HepG2 (cell line): ENCODE data around the gene PLCL2. TPM values are rescaled to one million over a fixed set of nuclear protein-coding genes. Genes with fewer than 3 reads are reported as not detected.

Experiments
- ATAC-seq: fragments of 200-7000 bp; cut with Tn5 transposase; 3 replicates; pipeline ENCODE4 v1.9.1; 2020; ENCODE audit warnings: mild to moderate bottlenecking, moderate library complexity
- BruUV-seq: library from RNA; stranded (reverse); fragments of 400-500 nt; replicated peaks from 2 replicates; lab custom pipeline; 2021; lab: Mats Ljungman, UMichigan
- CTCF ChIA-PET: fragments of 300-600 bp; formaldehyde crosslinking; extraction: SDS; loops from one replicate; lab custom pipeline; 2021; ENCODE audit warnings: low total read pairs, inconsistent platforms, low intra/inter-chr PET ratio; lab: Yijun Ruan, JAX
- POLR2A ChIA-PET: fragments of 350-600 bp; sonication (Branson Sonifier 250); formaldehyde crosslinking; loops from one replicate; lab custom pipeline; 2020; ENCODE audit warnings: antibody characterized with exemption, inconsistent platforms; lab: Yijun Ruan, JAX
- DNase-seq: peaks from one replicate; pipeline ENCODE4 v3.0.0-alpha.2; 2015; ENCODE audit warnings: low spot score
- FAIRE-seq: peaks from 3 replicates; lab custom pipeline; 2011; peaks lifted over from hg19 to GRCh38; lab: Jason Lieb, UNC
- H2AFZ ChIP-seq: one replicate; pipeline ENCODE4 v1.6.1; 2011; ENCODE audit warnings: low read length, inconsistent platforms
- H3K27ac ChIP-seq: fragments of 300-600 bp; 3 replicates; pipeline ENCODE4 v1.8.0; 2011; ENCODE audit warnings: mixed run types, mild to moderate bottlenecking, mixed read lengths, low read length, inconsistent platforms; ENCODE audit not compliant: insufficient read depth; ENCODE audit errors: extremely low read length
- H3K27me3 ChIP-seq, 2 experiments: fragments of 200-600 bp in 1 of 2; 2 replicates in 1 of 2; 3 replicates in 1 of 2; pipeline versions ENCODE4 v1.6.0 to v1.8.0; 2011; ENCODE audit warnings: low read length in 2 of 2, mild to moderate bottlenecking in 2 of 2, moderate library complexity in 2 of 2, inconsistent platforms in 1 of 2; ENCODE audit not compliant: insufficient read depth in 2 of 2, control insufficient read depth in 1 of 2
- H3K36me3 ChIP-seq, 2 experiments: fragments of 200-600 bp in 1 of 2; replicated peaks in 1 of 2; 2 replicates in 1 of 2; 3 replicates in 1 of 2; pipeline versions ENCODE4 v1.5.1 to v1.8.0; 2011; ENCODE audit warnings: low read length in 2 of 2, inconsistent platforms in 1 of 2; ENCODE audit not compliant: insufficient read depth in 2 of 2, control insufficient read depth in 1 of 2
- H3K4me1 ChIP-seq: 2 replicates; pipeline ENCODE4 v1.5.1; 2012; ENCODE audit warnings: low read length, inconsistent platforms; ENCODE audit not compliant: insufficient read depth
- H3K4me2 ChIP-seq: 2 replicates; pipeline ENCODE4 v1.6.0; 2011; ENCODE audit warnings: low read depth, low read length, inconsistent platforms
- H3K4me3 ChIP-seq, 3 experiments: fragments of 200-600 bp in 1 of 3; sonication (generic), shearing (Covaris generic) in 1 of 3; replicated peaks in 1 of 3; 2 replicates each; pipeline ENCODE4 v1.5.1; 2011 to 2016; ENCODE audit warnings: low read length in 3 of 3, inconsistent platforms in 2 of 3, low read depth in 2 of 3, mild to moderate bottlenecking in 2 of 3, control low read depth in 1 of 3, mixed read lengths in 1 of 3; ENCODE audit not compliant: insufficient read depth in 1 of 3
- H3K79me2 ChIP-seq: one replicate; pipeline ENCODE4 v1.6.1; 2011; ENCODE audit warnings: low read length, inconsistent platforms; ENCODE audit not compliant: insufficient read depth
- H3K9ac ChIP-seq: 2 replicates; pipeline ENCODE4 v1.6.0; 2011; ENCODE audit warnings: mild to moderate bottlenecking, low read depth, low read length, inconsistent platforms; ENCODE audit not compliant: insufficient read depth
- H3K9me3 ChIP-seq: 2 replicates; pipeline ENCODE4 v1.5.1; 2012; ENCODE audit warnings: mild to moderate bottlenecking, low read length
- H4K20me1 ChIP-seq: 2 replicates; pipeline ENCODE4 v1.6.0; 2011; ENCODE audit warnings: inconsistent platforms, mild to moderate bottlenecking, low read length, moderate library complexity; ENCODE audit not compliant: insufficient read depth
- BHLHE40 ChIP-seq: IDR thresholded peaks from 2 replicates; pipeline ENCODE4 v1.6.1; 2011; ENCODE audit warnings: low read length, improper control_type of control experiment
- CREB3 ChIP-seq: sonication (generic); formaldehyde crosslinking; IDR thresholded peaks from 2 replicates; pipeline ENCODE4 v1.5.0; 2020; ENCODE audit warnings: missing genetic modification reagents
- GZF1 ChIP-seq: sonication (generic); formaldehyde crosslinking; IDR thresholded peaks from 2 replicates; pipeline ENCODE4 v1.5.1; 2020; ENCODE audit warnings: mild to moderate bottlenecking, missing genetic modification reagents
- HMG20B ChIP-seq: conservative IDR thresholded peaks from 2 replicates; pipeline ENCODE4 v1.6.1; 2016; ENCODE audit warnings: missing genetic modification reagents, missing compliant biosample characterization
- MXI1 ChIP-seq: IDR thresholded peaks from 3 replicates; pipeline ENCODE4 v1.6.1; 2012; ENCODE audit warnings: low read depth, low read length, inconsistent platforms, borderline replicate concordance
- PAF1 ChIP-seq: IDR thresholded peaks from 2 replicates; pipeline ENCODE4 v1.6.1; 2016; ENCODE audit warnings: missing genetic modification reagents, missing compliant biosample characterization
- SETDB1 ChIP-seq: sonication (generic); formaldehyde crosslinking; IDR thresholded peaks from 2 replicates; pipeline ENCODE4 v1.5.1; 2020; ENCODE audit warnings: missing genetic modification reagents, mild to moderate bottlenecking, borderline replicate concordance
- THAP11 ChIP-seq: IDR thresholded peaks from 2 replicates; pipeline ENCODE4 v1.6.1; 2016; ENCODE audit warnings: missing biosample characterization, missing genetic modification reagents
- ZNF713 ChIP-seq: sonication (generic); formaldehyde crosslinking; IDR thresholded peaks from 2 replicates; pipeline ENCODE4 v1.4.0; 2020; ENCODE audit warnings: mild to moderate bottlenecking, missing genetic modification reagents
- ZNF770 ChIP-seq: sonication (generic); formaldehyde crosslinking; IDR thresholded peaks from 2 replicates; pipeline ENCODE4 v1.5.0; 2020; ENCODE audit warnings: mild to moderate bottlenecking, missing genetic modification reagents
- WGBS: methylation state at CpG from one replicate; pipeline ENCODE4 v1.1.6; 2017; ENCODE audit warnings: low lambda C conversion rate; 5-methylcytosine and 5-hydroxymethylcytosine counted together
- in situ Hi-C: cut with HindIII; loops from 2 replicates; pipeline ENCODE4 v1.10.0; 2017; ENCODE audit warnings: low pct_unique_long_range_greater_than_20kb; ENCODE audit not compliant: extremely low pct_ligation_motif_present
- intact Hi-C: fragments of 100-400 bp; cut with micrococcal nuclease; formaldehyde crosslinking; loops from one replicate; pipeline ENCODE4 v1.10.0; 2022; ENCODE audit not compliant: unreplicated experiment
- polyA plus RNA-seq, 8 experiments: library from polyadenylated mRNA; depleted of rRNA in 3 of 8; stranded (reverse) in 7 of 8; unstranded in 1 of 8; fragments of >200 nt; fragmentation: Illumina TruSeq in 4 of 8; extraction: Trizol in 4 of 8; gene quantifications; 2 replicates each; pipeline versions ENCODE4 v1.2.1 to v1.2.3, GENCODE V29; 2011 to 2016; ENCODE audit warnings: low read depth in 4 of 8, missing spikeins in 1 of 8, mixed read lengths in 1 of 8; ENCODE audit not compliant: insufficient read depth in 1 of 8
- total RNA-seq, 5 experiments: library from RNA; depleted of rRNA; stranded (reverse); fragments of >200 nt; fragmentation: Illumina TruSeq; extraction: Trizol; gene quantifications; 2 replicates each; pipeline ENCODE4 v1.2.3, GENCODE V29; 2016; ENCODE audit warnings: low read depth in 1 of 5

PLCL2 gene
- total and polyA plus RNA-seq, 2 of the 13 experiments (the other 11 are each of a cell fraction or from before 2014, with no cell fraction given): not detected

- TF ChIP-seq BHLHE40 (no peak), HMG20B (CRISPR knock-in tag) (no peak), THAP11 (no peak), SETDB1 (CRISPR knock-in tag) (no peak), ZNF713 (CRISPR knock-in tag) (no peak)
- TF ChIP-seq, all 625 proteins: peak for 0
Measured at GRCh38 chr3:16842272-16843270, 42.2 kb upstream of the PLCL2 start (continued).

GRCh38 chr3:16844222-16844621, 40.5 kb upstream of the PLCL2 start:
- CTCF ChIA-PET: no interaction called here
- WGBS: 2% methylated on average over 2 of the region's 2 CpGs

More at GRCh38 chr3:16844222-16844621, 40.5 kb upstream of the PLCL2 start:
- Histone ChIP-seq H3K36me3 (no peaks in the 10 kb centered on the region), H3K9me3 (no peaks in the 10 kb centered on the region), H3K4me1 (no peaks in the 10 kb centered on the region), H3K4me2 (no peak overlapping the region), H2AFZ (no peak overlapping the region), H3K79me2 (no peaks in the 10 kb centered on the region), H4K20me1 (no peaks in the 10 kb centered on the region), H3K4me3 (no peak overlapping the region), H3K9ac (no peak overlapping the region), H3K27me3 (peaks cover 0 to 11% of the 10 kb centered on the region in 2 experiments; a peak in 3 of 5 replicates), H3K27ac (no peak overlapping the region)
- no peak for ATAC-seq
- POLR2A ChIA-PET: no interaction called here
- DNase-seq: no peak
- FAIRE-seq: no peak
- TF ChIP-seq GZF1 (no peak), MXI1 (no peak), PAF1 (no peak), ZNF770 (no peak), CREB3 (CRISPR knock-in tag) (no peak)
- in situ Hi-C loops: no loop called here
- no TSS peak for BruUV-seq
- intact Hi-C loops: no loop called here
